Right renal cortex interstitium (tissue), 3 donors: ENCODE data around the gene GALNT18. TPM values are rescaled to one million over a fixed set of nuclear protein-coding genes. Genes with fewer than 3 reads are reported as not detected.

ENCODE experiments used
- DNase-seq, 3 donors: peaks; one replicate each; pipeline ENCODE4 v3.0.0-alpha.2; 2013; ENCODE audit warnings: low read depth in 3 of 3, low spot score in 2 of 3
- polyA plus RNA-seq, 3 donors: library from polyadenylated mRNA; unstranded; fragments of 120-200 nt; gene quantifications; one replicate each; pipeline ENCODE4 v1.2.1, GENCODE V29; 2013; ENCODE audit not compliant: insufficient read length in 3 of 3

GALNT18 gene
- polyA plus RNA-seq, 3 donors: 25.5 to 28.8 (median 25.7) TPM

DNA sequence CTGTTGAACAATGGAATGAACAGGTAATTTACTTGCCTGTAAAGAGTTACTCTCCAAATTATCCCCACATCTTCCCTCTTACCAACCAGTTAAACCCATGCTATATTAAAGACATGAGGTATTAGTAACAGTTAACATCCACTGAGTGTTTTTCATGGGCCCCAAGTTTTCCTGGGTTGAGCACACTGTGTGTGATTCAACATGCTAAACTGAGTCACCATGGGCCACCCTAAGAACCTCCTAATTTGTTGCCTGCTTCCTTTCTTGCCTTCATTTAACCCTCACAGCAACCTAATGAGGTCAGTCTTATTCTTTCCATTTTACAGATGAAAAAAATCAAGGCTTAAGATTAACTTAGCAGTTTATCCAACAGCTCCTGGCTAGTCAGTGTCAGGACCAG, 51.0 kb downstream of the GALNT18 start:
- no peak for DNase-seq

DNA sequence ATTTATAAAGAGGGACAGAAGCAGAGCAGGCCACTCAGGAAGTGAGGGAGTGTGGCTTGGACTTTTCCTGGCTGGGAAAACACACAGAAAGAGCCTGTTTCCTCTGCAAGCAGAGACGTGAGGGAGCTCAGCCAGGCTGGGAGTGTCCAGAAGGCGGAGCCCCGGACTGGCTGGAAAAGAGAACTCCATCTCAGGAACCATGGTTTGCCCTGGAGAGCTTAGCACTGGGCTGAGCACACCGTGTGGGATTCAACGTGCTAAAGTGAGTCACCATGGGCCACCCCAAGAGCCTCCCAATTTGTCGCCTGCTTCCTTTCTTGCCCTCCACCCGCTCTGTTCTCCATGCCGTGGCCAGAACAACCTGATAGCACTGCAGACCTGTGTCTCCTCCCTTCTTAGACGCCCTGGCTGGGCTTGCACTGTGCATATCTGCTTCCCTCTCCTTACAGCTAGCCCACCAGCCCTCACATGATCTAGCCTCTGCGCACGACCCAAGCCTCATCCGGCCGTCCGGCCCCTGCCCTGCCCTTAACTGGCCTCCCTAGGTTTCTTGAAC, 51.8 kb downstream of the GALNT18 start:
- DNase-seq: no peak

DNA sequence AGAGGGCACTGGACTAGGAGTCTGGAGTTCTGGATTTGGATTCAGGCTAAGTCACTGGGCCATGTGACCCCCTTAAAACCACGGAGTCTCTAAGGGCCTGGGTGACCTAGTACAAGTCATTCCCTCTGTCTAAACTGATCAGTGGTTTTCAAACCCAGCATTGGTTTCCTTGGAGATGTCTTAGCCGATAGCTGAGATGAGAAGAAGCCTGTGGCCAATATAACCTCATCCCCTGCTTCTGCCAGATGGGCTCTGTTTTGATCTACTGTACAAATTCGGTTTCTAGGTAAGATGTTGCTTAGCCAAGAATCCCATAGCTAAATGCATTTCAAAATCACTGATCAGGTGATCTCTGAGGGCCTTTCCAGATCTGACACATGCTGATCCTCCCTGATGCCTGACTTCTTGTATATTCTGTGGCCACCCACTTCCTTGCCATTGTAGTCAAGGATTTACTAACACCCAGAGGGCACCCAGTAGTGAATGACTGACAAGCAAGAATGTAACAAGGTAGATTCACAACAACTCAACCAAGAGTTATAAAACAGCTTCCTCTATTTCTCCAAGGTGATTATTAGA, 53.1 kb downstream of the GALNT18 start:
- no peak for DNase-seq

DNA sequence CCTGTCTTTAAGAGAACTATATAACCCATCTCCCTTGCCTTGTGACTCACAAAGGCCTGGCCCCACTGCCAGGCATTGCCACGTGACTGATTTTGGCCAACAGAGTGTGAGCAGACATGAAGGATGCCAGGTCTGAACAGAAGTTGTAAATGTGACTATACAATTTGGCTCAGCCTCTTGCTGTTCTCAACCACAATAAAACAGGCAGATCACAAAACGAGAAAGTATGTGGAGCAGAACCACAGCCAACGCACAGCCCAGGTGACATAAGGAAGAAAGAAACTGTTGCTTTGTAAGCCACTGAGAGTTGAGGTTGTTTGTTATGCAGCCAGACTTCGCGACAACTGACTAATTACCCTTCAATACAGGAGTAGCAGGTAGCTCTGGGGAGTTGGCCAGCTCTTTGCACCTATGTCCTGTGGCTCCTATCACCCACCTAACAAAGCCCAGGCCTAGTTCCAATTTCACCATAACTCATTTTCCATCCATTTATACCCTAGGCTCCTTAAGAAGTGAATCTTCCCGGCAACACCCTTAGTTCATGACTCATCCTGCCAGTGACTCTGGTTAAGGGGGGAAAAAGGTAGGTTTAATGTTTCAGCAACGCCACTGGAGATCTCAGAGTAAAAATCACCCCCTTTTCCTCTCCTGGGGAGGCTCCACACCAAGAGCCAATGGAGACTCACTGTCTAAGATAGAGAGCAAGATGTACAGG, 53.7 kb downstream of the GALNT18 start:
- DNase-seq: no peak

DNA sequence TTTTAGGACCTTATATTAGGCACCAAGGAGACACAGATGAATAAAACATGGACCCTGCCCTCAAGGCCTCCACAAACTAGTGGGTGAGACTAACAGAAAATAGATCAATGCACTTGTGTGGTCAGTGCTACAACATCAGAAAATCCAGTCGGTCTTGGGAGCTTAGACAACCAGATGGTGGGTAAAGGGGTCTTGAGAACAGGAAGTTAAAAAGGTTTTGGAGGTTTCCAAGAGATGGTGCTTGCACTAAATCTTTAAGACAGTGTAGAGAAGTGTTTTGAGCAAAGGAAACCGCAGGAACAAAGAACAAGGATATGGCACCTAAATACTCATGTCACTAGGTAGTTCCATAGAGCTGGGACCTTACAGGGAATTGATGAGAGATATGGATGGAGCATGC, 56.2 kb downstream of the GALNT18 start:
- DNase-seq: no peak

DNA sequence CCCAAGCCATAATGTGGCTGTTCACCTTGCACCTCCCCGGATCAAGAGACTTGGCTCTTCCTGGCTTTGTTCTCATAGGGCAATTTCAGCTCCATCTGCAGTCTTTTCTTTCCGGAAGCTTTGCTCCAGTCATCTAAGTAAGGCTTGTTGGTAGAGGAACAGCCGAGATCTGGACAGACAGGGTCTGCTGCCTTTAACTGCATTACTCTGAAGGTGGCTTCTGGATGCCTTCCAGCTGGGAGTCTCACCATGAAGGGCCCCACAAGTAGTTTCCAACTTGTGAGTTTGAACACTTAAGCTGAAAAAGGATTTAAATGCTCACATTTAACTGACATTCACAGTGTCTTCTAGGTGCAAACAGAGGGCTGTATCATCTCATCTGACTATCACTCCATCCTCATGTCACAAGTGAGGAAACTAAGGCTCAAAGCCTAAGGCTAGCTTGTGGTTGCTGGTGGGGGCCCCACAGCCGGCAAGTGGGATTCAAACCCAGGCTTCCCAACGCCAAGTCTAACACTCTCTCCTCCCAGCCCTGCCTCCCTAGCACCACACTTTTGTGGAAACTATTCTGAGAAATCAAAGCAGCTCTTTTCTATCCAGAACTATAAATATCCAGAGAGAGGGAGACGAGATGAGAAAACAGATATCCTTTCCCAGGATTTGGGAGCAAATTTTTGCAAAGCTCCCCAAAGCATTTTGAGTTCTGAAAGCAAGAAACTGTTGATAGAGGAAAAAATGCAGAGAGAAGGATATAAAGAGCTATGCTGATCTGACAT, 58.4 kb downstream of the GALNT18 start:
- DNase-seq: no peak

DNA sequence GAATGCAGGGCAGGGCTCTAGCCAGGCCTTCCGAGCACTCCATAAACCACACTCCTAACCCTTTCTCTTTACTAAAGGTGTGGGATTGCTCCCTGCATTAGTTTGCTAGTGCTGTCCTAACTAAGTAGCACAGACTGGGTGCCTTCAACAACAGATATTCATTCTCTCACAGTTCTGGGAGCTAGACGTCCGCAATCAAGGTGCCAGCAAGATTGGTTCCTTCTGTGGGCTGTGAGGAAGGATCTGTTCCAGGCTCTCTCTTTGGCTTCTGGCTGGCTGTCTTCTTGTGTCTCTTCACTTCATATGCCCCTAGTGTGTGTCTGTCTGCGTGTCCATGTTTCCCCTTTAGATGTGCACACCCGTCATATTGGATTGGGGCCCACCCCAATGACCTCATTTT, 59.8 kb downstream of the GALNT18 start:
- no peak for DNase-seq

DNA sequence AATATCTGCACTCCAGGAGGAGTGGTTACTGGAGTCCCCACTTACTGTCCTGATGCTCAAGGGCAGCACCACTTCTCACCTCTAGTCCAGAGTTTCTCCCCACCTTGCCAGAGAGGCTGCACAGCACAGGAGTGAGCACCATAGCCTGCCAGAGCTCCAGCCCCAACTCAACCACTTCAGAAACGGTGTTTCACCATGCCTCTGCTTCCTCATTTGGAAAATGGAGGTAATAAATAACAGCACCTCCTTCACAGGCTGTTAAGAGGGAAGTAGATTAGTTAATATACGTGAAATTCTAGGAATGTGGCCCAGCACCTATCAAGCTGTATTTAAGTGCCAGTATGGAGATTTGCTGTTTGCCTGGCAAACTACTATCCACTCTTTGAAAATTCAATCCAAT, 63.0 kb downstream of the GALNT18 start:
- no peak for DNase-seq

DNA sequence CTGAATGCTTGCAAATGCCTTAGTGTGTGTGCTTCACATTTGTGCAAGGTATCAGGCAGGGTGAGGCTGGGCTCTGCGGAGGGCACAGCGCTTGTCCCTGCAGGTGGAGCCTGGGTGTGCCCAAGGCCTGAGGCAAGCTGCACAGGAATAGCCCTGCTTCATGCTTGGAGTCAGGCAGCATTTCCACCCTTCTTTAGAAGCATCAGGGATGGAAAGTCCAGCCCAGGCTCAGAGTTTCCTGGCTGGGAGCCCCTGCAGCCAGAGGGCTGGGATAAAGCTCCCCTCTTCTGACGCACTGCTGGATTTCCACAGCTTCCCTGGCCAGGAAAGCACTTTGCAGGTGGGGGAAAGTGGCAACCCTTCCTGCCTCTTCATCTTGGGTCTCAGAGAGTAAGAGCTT, 63.4 kb downstream of the GALNT18 start:
- DNase-seq: no peak

DNA sequence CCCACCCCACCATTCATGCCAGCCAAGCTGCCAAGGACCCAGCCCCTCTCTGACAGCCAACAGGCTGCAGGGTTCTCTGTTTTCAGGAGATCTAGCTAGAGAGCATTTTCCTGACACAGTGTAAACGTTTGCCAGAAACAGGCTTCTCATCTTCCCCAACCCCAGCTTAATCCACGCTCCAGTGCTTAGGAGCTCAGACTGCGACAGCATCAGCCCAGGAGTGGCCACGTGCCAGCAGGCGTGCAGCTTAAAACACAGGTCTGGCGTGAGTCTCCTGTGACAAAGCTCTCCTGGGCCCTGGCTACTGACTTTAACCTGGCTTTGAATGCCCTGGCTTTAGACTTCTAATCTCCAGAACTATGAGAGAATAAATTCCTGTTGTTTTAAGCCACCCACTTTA, 66.6 kb downstream of the GALNT18 start:
- DNase-seq: peak in 2 of 3 donors; percentile 44 to 72

DNA sequence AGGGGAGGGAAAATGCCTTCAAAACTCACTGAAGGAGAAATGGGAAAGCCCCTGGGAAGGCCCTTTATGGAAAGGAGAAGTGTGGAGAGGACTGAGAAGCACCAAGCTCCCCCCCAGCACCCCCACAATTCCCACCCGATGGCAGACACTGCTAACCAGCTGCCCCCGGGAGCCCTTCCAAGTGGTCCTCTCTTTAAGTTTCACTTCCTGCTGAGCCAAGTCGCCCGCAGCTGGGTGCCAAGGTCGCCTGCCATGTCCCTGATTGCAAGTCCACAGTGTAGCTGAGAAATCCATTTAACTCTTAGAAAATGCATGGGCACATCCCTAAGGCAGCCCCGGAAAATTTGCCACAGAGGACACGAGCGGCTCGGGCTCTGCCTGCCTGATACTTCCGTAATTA, 68.2 kb downstream of the GALNT18 start:
- no peak for DNase-seq

DNA sequence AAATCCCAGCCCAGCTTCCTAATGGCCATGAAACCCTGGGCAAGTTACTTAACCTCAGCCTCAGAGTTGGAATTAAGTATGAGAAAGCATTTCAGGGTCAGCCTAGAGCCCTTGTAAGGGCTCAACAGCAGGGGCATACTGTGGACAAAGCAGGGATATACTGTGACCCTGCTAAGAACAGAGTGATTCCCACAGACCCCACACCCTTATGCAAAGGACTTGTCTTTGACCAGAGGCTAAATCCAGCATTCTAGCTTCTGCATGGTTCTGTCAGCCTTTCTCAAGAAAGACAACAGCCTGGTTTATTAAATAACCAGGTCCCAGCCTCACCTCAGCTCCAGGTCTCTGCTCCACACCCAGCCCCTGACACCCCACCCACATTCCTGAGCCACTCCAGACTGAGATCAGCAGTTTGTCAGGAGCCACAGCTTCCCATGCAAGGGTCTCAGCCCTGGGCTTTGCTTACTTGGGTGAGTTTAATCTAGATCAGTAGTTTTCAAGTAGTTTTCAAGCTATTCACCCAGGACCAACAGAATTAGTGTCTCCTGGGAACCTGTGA, 69.2 kb downstream of the GALNT18 start:
- no peak for DNase-seq

DNA sequence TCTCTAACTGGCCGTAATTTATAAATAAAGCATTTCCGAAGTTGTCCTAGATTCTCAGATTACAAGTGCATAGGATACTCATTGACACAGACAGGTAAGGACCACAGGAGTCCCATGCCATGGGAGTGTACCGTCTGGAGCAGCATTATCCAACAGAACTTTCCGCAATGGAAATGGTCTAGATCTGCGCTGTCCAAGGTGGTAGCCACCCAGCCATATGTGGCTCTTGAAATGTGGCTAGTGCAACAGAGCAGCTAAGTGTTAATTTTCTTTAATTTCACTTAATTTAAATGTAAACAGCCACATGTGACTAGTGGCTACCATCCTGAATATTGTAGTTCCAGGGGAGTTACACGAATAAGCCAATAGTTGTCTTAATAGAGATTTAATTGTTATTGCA, 71.3 kb downstream of the GALNT18 start:
- DNase-seq: no peak

DNA sequence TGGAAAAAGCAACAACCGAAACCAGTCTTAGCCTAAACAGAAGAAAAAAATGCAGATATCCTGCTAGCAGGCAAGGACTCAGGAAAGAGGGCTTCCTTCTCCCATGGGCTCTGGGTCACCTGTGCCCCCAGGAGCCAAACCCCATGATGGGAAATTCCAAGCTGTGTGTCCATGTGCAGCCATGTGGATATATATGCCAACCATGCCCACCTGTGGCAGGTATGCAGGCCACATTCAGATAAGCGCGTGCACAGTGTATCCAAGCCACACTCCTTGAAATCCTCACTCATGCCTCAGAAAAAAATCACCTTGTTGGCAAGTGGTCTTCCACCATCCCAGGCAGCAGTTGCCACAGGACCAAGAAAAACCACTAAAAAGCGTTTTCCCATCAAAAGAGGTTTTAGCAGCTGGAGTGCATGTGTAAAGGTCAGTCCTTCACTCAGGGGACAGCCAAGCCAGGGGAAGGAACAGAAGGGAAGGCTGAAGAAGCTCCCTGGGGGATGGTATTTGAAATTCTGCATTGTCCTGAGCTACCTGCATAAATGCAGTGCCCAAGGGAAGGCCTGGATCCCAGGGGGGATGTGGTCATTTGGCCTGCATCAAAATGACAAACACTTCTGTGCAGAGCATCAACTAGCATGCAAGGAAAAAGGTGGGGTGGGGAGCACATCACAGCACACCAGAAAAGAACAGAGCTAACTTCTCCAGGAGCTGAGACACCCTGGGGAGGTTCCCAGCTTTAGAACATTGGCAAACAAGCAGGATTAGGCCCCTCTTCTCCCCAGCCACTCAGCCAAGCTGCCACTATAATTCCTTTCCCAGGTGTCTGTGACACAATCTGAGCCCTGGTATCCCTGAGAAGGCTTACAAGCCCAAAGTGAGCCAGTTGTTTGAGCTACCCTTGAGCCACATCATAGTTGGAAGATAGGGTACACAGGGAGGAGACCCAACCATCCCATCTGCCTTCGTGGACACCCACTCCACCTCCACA, 76.2 kb downstream of the GALNT18 start:
- DNase-seq: no peak

DNA sequence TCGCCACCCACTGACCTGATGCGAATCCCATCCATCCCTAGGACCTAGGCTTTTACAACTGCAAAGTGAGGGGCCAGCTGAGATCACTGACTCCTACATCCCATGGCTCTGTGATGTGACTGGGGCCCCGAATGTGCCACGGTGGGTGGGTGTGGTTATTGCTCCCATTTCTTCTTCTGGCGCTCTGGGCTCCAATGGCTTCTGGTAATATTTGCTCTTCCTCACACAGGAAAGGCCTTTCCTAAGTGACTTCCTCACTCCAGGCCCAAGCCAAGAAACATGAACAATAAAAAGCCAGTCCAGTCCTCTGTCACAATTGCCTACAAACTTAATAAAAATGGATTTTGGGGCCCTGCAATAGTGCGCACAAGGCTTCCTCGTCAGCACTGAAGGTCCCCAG, 78.1 kb downstream of the GALNT18 start:
- no peak for DNase-seq

DNA sequence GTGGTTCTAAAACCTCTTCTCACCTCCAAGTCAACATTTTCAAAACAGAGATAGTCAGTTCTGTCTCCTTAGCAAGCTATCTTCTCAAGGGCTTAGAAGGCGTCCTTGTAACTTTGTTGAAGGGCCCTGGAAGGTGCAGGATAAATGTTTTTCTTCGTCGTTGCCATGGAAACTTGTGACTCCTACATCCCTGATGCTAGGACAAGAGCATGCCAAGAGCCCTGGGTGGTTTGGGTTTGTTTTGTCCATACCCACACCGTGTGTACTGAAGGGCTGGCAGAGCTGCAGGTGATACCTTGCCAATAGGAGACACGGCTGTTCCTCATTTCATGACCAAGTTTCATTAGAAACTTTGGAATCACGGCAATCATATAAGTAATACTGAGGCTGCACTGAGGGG, 81.6 kb downstream of the GALNT18 start:
- DNase-seq: no peak

DNA sequence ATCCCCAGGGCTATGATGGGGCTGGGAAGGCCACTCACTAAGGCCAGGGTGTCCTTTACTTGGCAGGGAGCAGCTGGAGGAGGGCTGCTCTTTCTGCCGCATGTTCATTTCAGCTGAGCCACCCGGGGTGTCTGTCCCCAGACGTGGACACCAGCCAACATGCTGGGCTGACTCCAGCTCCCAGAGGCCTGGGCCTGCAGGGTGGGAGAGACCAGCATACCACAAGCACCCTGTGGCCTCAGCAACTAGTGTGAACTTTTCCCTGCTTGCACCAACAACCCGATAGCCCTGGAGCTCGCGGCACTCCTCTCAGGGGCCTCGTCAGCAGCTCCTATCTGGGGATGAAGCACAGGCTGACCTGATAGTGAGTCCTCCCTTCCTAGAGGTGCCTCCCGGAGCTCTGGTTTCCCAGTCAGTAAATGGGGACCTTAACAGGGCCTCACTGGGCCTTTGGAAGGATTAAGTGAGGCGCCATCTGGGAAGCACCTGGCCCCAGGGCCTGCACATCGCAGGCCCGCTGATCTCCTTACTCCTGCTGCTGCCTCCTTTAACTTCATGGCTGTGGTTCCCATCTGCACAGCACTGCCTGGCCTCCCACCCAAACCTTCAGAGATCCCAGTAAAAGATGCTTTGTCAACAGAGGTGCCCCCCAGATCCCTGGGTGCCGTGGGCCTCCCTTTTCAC, 83.4 kb downstream of the GALNT18 start:
- DNase-seq: no peak

DNA sequence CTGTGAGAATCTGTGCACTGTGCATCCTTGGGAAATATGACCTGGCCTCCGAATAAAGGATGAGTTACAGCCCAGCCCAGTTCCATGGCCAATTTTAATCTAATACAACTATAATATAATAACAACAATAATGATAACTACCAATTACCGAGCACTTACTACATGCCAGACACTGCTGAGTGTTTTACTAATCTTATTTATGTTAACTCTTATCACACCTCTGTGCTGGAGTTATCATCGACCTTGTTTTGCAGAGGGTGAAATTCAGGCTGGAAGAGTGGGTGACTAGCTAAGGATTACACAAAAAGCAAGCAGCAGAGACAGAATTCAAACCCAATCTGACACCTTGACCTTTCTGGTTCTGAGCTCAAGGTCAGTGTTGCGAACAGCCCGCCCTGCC, 83.9 kb downstream of the GALNT18 start:
- DNase-seq: no peak

DNA sequence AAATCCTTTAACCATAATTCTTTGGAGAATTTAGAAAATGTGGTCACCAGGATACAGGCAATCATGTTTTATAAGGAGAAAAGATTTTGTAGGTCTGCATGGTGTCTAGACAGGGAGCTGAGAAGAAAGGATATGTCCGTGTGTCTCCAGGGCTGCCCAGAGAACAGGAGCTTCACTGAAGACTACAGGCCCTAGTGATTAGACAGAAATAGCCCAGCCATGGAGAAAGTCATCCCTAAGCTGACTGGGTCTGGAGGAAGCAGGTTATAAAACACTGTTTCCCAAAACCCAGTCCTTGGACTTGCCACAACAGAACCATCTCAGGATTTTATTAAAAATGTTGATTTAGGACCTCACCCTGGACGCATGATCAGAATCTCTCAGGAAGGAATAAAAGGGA, 84.4 kb downstream of the GALNT18 start:
- DNase-seq: no peak

DNA sequence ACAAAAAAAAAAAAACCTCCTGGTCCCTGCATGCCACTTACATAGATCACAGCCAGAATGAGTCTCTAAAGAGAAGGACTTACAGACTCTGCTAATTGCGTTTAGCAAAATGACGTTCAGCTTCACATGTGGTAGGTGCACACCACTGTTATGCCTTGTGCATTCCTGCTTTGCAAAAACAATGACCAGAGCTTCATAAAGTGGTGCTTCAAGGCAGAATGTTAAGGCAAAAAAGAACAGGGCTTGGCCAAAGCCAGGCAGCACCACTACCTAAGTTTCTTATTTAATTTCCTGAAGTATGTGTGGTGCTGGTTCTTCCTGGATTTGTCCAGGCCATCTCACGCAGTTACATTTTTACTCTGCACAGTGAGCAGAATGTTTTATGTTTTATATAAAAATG, 85.2 kb downstream of the GALNT18 start:
- no peak for DNase-seq
